GM18498 (cell line): ENCODE results near the gene EDEM1.

ENCODE experiments used
- ATAC-seq: cut with Tn5 transposase; IDR thresholded peaks from one replicate; pipeline ENCODE4 v1.9.1; 2021; ENCODE audit warnings: mild to moderate bottlenecking, moderate library complexity; ENCODE audit not compliant: unreplicated experiment

Gene EDEM1

DNA sequence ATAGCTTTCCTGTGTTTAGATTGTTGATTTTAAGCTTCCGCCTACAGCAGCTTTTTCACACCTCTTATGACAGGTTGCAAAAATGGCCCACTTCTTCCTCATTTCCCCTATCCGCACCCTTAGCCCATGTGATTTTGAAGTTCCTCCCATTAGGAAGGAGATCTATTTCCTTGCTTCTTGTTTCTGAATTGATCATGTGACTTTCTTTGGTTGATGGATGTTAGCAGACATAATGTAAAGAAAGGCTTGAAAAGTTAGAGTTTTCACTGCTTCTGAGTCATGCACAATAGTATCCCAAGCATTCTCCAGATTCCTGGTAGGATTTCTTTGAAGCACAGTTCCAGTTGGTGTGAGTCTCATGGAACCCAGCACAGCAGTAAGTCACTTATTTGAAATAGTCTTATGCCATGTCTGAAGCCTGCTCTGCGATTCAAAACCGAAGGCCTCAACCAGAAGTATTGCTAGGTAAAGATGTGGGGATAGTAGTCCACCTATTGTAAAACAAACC is 76.6 kb downstream of the EDEM1 start:
- ATAC-seq, result no peak

DNA sequence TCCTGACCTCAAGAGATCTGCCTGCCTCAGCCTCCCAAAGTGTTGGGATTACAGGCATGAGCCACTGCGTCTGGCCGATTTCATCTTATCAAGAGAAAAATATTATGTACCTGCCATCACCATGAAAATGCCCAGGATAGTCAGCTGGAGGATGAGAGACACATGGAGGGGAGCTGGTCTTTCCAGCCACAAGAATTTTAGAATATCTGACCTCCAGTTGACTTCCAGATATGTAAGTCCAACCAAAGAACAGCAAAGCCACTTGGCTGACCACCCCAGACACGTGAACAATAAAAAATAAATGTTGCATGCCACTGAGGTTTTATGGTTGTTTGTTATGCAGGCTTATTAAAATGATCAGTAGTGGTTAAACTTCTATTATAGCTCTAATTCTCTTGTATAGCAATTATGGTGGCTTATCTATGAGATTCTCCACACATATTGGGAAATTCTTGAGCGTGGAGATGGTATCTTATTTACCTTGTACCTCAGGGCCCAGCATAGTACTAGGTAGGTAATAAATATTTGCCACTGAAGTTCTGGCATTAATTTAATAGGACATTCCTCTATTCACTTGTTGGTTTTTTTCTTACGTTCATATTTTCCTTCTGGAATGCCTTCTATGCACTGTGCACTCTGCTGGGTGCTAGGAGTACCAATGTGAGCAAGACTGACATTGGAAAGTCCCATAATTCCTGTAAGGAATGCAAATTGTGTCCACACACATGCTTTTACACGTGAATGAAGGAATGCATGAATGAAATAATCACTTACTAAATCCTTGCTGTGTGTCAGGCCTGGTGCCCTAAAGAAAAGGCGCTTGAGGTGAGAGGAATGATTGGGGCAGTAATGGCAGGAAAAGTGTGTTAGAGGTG is 77.6 kb downstream of the EDEM1 start:
- ATAC-seq, result no peak

DNA sequence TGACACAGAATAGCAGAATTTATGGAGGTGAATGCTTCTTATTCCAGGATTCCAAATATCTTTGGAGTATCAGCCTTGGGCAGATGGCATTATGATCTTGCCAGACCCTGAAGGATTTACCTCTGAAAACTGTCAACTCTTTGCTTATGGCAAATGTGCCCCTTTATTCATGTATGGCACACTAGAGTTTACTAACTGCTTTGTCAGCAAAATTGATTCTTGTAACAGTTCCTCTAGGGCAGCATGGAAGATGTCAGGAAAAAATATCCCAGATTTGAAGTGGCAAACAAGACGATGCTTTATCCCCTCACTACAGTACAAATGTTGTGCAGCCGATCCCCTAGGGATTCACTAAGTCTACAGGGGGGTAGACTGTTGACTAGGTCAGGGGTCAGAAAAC is 79.7 kb downstream of the EDEM1 start:
- ATAC-seq, result no peak

DNA sequence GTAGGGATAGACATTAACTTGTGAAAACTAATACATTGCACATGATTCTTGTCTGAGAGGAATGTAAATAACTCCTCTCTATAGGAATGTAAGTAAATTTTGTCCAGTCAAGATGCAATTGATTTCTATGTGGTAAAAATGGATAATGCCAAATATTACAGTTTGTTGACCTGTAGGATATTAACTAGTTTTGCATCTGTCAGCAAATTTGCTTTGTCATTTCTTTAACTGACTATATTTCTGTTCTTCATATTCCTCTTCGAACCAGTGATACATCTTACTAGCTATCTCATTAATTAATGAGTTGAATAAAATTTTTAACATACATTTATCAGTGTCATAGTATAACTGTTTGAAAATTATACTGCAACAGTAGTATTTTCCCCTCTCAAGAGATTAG is 80.4 kb downstream of the EDEM1 start:
- ATAC-seq, result no peak
